ENCODE measurements around the gene DCAF4L1. TPM values are rescaled to one million over a fixed set of nuclear protein-coding genes. Genes with fewer than 3 reads are reported as not detected.

The DCAF4L1 gene
- total and polyA plus RNA-seq, 2 donors (not counting 1 experiment from before 2014, with no cell fraction given): 0.20 to 0.31 TPM

DNA sequence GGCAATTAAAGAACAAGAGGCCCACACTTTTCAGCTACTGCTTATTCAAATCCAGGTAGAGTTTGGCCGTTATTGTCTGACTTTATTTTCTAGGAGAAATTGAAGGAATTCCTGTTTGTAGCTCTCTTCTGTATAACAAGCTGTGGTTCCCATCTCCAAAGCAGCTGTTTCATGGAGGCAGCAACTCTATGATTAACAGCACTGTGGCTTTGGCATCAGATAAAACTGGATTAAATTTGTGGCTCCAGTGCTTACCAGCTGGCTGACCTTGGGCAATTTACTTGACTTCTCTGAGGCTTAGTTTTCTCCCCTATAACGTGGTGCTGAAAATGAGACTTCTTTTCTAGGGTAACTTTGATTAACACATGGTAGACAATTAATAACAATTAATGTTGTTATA is 36.9 kb downstream of the DCAF4L1 start:
- H3K27me3 Mint-ChIP-seq: no peaks in the 10 kb centered on the region
- no peaks in the 10 kb centered on the region for H3K4me1 Mint-ChIP-seq
- H3K27ac Mint-ChIP-seq: no peak overlapping the region
- no peaks in the 10 kb centered on the region for H3K9me3 Mint-ChIP-seq (ENCODE audit: insufficient read depth)
- Histone ChIP-seq H2AFZ (ENCODE audit: insufficient read depth, low read depth, low read length, poor library complexity, severe bottlenecking) (no peak overlapping the region), H3K9me3 (ENCODE audit: control extremely low read depth in 1 of 3, control insufficient read depth in 2 of 3, insufficient read depth in 1 of 3, low read length in 2 of 3) (peaks cover 0 to under 1% (median 0%) of the 10 kb centered on the region in 3 donors), H3K79me2 (ENCODE audit: control insufficient read depth, insufficient read depth, low read length) (no peaks in the 10 kb centered on the region), H4K20me1 (ENCODE audit: control insufficient read depth, insufficient read depth, low read length, poor library complexity, severe bottlenecking) (no peaks in the 10 kb centered on the region), H3K4me3 (ENCODE audit: control extremely low read depth in 1 of 5, extremely low read depth in 1 of 5, insufficient read depth in 1 of 5, low read depth in 2 of 5, low read length in 4 of 5) (no peak overlapping the region), H3K4me2 (replicated peaks; ENCODE audit: low read depth, low read length, poor library complexity, severe bottlenecking) (no peak overlapping the region), H3K27ac (ENCODE audit: low read length in 2 of 2) (no peak overlapping the region), H3K4me1 (ENCODE audit: control insufficient read depth in 2 of 2, insufficient read depth in 2 of 2, low read length in 2 of 2) (no peaks in the 10 kb centered on the region), H3K27me3 (replicated peaks in 1 of 4; ENCODE audit: control extremely low read depth in 1 of 4, control insufficient read depth in 3 of 4, insufficient read depth in 4 of 4, low read length in 3 of 4) (no peaks in the 10 kb centered on the region), H3K36me3 (replicated peaks in 1 of 2; ENCODE audit: control extremely low read depth in 1 of 2, control insufficient read depth in 1 of 2, extremely low read depth in 1 of 2, insufficient read depth in 2 of 2, low read length in 1 of 2) (peaks cover 0 to 24% of the 10 kb centered on the region in 2 experiments), H3K9ac (ENCODE audit: low read length) (no peak overlapping the region)
- no peak for ATAC-seq (ENCODE audit: low read depth)
- TF ChIP-seq, protein P1, sequence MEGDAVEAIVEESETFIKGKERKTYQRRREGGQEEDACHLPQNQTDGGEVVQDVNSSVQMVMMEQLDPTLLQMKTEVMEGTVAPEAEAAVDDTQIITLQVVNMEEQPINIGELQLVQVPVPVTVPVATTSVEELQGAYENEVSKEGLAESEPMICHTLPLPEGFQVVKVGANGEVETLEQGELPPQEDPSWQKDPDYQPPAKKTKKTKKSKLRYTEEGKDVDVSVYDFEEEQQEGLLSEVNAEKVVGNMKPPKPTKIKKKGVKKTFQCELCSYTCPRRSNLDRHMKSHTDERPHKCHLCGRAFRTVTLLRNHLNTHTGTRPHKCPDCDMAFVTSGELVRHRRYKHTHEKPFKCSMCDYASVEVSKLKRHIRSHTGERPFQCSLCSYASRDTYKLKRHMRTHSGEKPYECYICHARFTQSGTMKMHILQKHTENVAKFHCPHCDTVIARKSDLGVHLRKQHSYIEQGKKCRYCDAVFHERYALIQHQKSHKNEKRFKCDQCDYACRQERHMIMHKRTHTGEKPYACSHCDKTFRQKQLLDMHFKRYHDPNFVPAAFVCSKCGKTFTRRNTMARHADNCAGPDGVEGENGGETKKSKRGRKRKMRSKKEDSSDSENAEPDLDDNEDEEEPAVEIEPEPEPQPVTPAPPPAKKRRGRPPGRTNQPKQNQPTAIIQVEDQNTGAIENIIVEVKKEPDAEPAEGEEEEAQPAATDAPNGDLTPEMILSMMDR (IDR thresholded peaks at IDR 0.05): no peak
- TF ChIP-seq EZH2 (IDR thresholded peaks at IDR 0.05; ENCODE audit: borderline replicate concordance, insufficient read depth, low read depth, low read length, poor library complexity, severe bottlenecking): no peak
- no peak for DNase-seq
- intact Hi-C loops (cut with micrococcal nuclease): no loop called here
- no peak overlapping the region for H3K4me3 Mint-ChIP-seq
- POLR2A ChIA-PET: no interaction called here
- WGBS (ENCODE audit: insufficient coverage): no CpG with 5 or more reads among the region's 2 CpGs
- CTCF ChIA-PET: no interaction called here

Other genes with a start within 250 kb of the DCAF4L1 start
- gene PHOX2B, start 233.0 kb upstream of the DCAF4L1 start, total RNA-seq: not detected in 2 replicates
- not detected in 2 replicates for gene PHOX2B, start 233.0 kb upstream of the DCAF4L1 start, polyA plus RNA-seq
- gene TMEM33, start 46.3 kb upstream of the DCAF4L1 start, total RNA-seq: 36.9 and 39.2 TPM in 2 replicates
- gene TMEM33, start 46.3 kb upstream of the DCAF4L1 start, polyA plus RNA-seq: 9.9 and 10.5 TPM in 2 replicates
- 35.2 and 37.0 TPM in 2 replicates for gene SLC30A9, start 8.8 kb downstream of the DCAF4L1 start, total RNA-seq
- gene SLC30A9, start 8.8 kb downstream of the DCAF4L1 start, polyA plus RNA-seq: 9.9 and 12.6 TPM in 2 replicates
- gene BEND4, start 170.9 kb downstream of the DCAF4L1 start, total RNA-seq: 18.6 and 20.4 TPM in 2 replicates
- 4.3 and 7.2 TPM in 2 replicates for gene BEND4, start 170.9 kb downstream of the DCAF4L1 start, polyA plus RNA-seq